Endodermal cell (in vitro differentiated cells): Measurements from ENCODE around the gene FILIP1L. TPM values are rescaled to one million over a fixed set of nuclear protein-coding genes. Genes with fewer than 3 reads are reported as not detected.

ENCODE experiments used
- DNase-seq: peaks from one replicate; pipeline ENCODE4 v3.0.0-alpha.2; 2017
- H3K27ac ChIP-seq: 2 replicates; pipeline ENCODE4 v1.5.1; 2013; ENCODE audit warnings: mild to moderate bottlenecking, low read depth, low read length, moderate library complexity
- H3K27me3 ChIP-seq: 2 replicates; pipeline ENCODE4 v1.6.1; 2013; ENCODE audit warnings: mild to moderate bottlenecking, low read length, moderate library complexity; ENCODE audit not compliant: insufficient read depth, control insufficient read depth, poor library complexity, severe bottlenecking
- H3K36me3 ChIP-seq: 2 replicates; pipeline ENCODE4 v1.7.0; 2013; ENCODE audit warnings: mild to moderate bottlenecking, low read length, moderate library complexity; ENCODE audit not compliant: control insufficient read depth, insufficient read depth
- H3K4me1 ChIP-seq: one replicate; pipeline ENCODE4 v1.7.0; 2013; ENCODE audit warnings: low read length; ENCODE audit not compliant: control insufficient read depth, insufficient read depth
- H3K4me3 ChIP-seq: 2 replicates; pipeline ENCODE4 v1.5.1; 2013; ENCODE audit warnings: mild to moderate bottlenecking, low read length, moderate library complexity
- H3K9ac ChIP-seq: 2 replicates; pipeline ENCODE4 v1.6.1; 2013; ENCODE audit warnings: mild to moderate bottlenecking, low read length, moderate library complexity; ENCODE audit not compliant: poor library complexity, severe bottlenecking; ENCODE audit errors: extremely low read depth
- H3K9me3 ChIP-seq: 2 replicates; pipeline ENCODE4 v1.6.1; 2013; ENCODE audit warnings: mild to moderate bottlenecking, low read length, moderate library complexity; ENCODE audit not compliant: control insufficient read depth
- H3K27ac Mint-ChIP-seq: 2 replicates; pipeline ENCODE4 v1.8.0; 2020; ENCODE audit warnings: mixed read lengths
- H3K27me3 Mint-ChIP-seq: 2 replicates; pipeline ENCODE4 v1.8.0; 2021; ENCODE audit warnings: mild to moderate bottlenecking, mixed read lengths; ENCODE audit not compliant: insufficient read depth
- H3K36me3 Mint-ChIP-seq: 2 replicates; pipeline ENCODE4 v1.8.0; 2020; ENCODE audit warnings: low read depth, mixed read lengths
- H3K4me1 Mint-ChIP-seq: 2 replicates; pipeline ENCODE4 v1.8.0; 2020; ENCODE audit warnings: mixed read lengths
- H3K4me3 Mint-ChIP-seq: 2 replicates; pipeline ENCODE4 v1.8.0; 2020; ENCODE audit warnings: mild to moderate bottlenecking, moderate library complexity, mixed read lengths
- H3K9me3 Mint-ChIP-seq: 2 replicates; pipeline ENCODE4 v1.8.0; 2020; ENCODE audit warnings: mild to moderate bottlenecking, mixed read lengths
- CTCF ChIP-seq: fragments of 200-600 bp; sonication (generic); conservative IDR thresholded peaks from 2 replicates; pipeline ENCODE4 v1.5.0; 2021; ENCODE audit warnings: antibody characterized with exemption, mild to moderate bottlenecking
- WGBS, 2 experiments: methylation state at CpG; one replicate each; pipeline versions ENCODE4 v1.1.5 to v1.1.7; 2013; ENCODE audit warnings: missing lambda C conversion rate in 2 of 2, mixed read lengths in 1 of 2; ENCODE audit not compliant: insufficient coverage in 1 of 2, insufficient read length in 1 of 2; 5-methylcytosine and 5-hydroxymethylcytosine counted together
- total RNA-seq, 2 donors: library from RNA; stranded (reverse); fragmentation: NEBNext Ultra II Directional in 1 of 2; extraction: Animal tissue kit (Norgen Biotek cat#: 25700) in 1 of 2; gene quantifications; 2 replicates in 1 of 2; 3 replicates in 1 of 2; pipeline ENCODE4 v1.2.1, GENCODE V29; 2021

The FILIP1L gene
- total RNA-seq, 2 donors from 2014 or later = 0.84 to 2.5 TPM

- no peak for DNase-seq
- WGBS, 2 experiments = 85 to 100% methylated on average over 1 to 2 of the region's 2 CpGs
- no peak overlapping the region for H3K27ac ChIP-seq
- no peaks in the 10 kb centered on the region for H3K36me3 ChIP-seq
- H3K4me1 ChIP-seq = no peaks in the 10 kb centered on the region
- H3K4me3 ChIP-seq = no peak overlapping the region
- Mint-ChIP-seq H3K36me3 (no peaks in the 10 kb centered on the region), H3K4me1 (peaks cover 10% of the 10 kb centered on the region), H3K27ac (no peak overlapping the region), H3K4me3 (no peak overlapping the region), H3K27me3 (no peaks in the 10 kb centered on the region), H3K9me3 (no peaks in the 10 kb centered on the region)
- H3K27me3 ChIP-seq = no peaks in the 10 kb centered on the region
- TF ChIP-seq CTCF = no peak
- no peak overlapping the region for H3K9ac ChIP-seq
- H3K9me3 ChIP-seq = no peaks in the 10 kb centered on the region
Measured at GRCh38 chr3:99845999-99846398, 268.3 kb downstream of the FILIP1L start.

DNA sequence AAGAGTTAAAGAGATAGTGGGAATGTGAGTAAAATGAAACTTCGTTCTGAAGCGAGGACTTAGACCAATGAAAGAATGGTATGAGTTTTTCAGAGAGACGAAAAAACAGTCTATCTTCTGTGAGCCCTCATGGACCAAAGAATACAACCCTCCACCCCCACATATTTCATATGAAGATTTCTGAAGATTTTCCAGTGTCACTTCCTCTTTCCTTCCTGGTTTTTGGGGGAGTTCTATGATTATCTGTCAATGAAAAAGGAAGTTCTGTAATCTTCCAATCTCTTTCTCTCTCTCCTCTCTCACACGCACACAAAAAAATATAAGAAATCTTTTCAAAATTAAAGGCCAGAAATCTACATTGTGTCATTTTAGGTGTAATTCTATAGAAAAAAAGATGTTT is 269.0 kb downstream of the FILIP1L start:
- Histone ChIP-seq H3K9ac (no peak overlapping the region), H3K4me3 (no peak overlapping the region), H3K4me1 (no peaks in the 10 kb centered on the region), H3K27ac (no peak overlapping the region), H3K27me3 (no peaks in the 10 kb centered on the region), H3K9me3 (no peaks in the 10 kb centered on the region), H3K36me3 (no peaks in the 10 kb centered on the region)
- no peak for DNase-seq
- no peak overlapping the region for H3K4me3 Mint-ChIP-seq
- H3K9me3 Mint-ChIP-seq = no peaks in the 10 kb centered on the region
- H3K36me3 Mint-ChIP-seq = no peaks in the 10 kb centered on the region
- peaks cover 10% of the 10 kb centered on the region for H3K4me1 Mint-ChIP-seq
- no peak for TF ChIP-seq CTCF
- WGBS, 2 experiments = 93% methylated on average over 3 of the region's 4 CpGs; no CpG with 5 or more reads in 1 of the 2 experiments
- H3K27me3 Mint-ChIP-seq = no peaks in the 10 kb centered on the region
- no peak overlapping the region for H3K27ac Mint-ChIP-seq

DNA sequence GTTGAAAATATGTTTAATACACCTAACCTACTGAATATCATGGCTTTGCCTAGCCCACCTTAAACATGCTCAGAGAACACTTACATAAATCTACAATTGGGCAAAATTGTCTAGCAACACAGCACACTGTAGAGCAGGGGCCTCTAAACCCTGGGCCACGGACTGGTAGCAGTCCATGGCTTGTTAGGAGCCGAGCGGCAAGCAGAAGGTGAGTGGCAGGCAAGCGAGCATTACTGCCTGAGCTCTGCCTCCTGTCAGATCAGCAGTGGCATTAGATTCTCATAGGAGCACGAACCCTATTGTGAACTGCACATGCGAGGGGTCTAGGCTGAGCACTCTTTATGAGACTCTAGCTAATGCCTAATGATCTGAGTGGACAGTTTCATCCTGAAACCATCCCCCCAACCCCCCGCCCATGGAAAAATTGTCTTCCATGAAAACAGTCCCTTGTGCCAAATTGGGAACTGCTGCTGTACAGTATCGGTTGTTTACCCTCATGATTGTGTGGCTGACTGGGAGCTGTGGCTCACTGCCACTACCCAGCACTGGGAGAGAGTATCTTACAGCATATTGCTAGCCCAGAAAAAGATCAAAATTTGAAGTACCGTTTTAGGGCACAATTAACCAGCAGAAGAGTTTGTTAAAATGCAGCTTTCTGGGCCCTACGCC is 270.6 kb downstream of the FILIP1L start:
- Mint-ChIP-seq H3K36me3 (no peaks in the 10 kb centered on the region), H3K9me3 (no peaks in the 10 kb centered on the region), H3K4me1 (peaks cover 10% of the 10 kb centered on the region), H3K27ac (no peak overlapping the region), H3K27me3 (no peaks in the 10 kb centered on the region), H3K4me3 (no peak overlapping the region)
- 78 to 82% methylated on average over 10 of the region's 10 CpGs for WGBS, 2 experiments
- no peak for DNase-seq
- H3K9ac ChIP-seq = no peak overlapping the region
- no peaks in the 10 kb centered on the region for H3K9me3 ChIP-seq
- no peak for TF ChIP-seq CTCF
- H3K36me3 ChIP-seq = no peaks in the 10 kb centered on the region
- H3K27me3 ChIP-seq = no peaks in the 10 kb centered on the region
- H3K4me1 ChIP-seq = no peaks in the 10 kb centered on the region
- no peak overlapping the region for H3K4me3 ChIP-seq
- H3K27ac ChIP-seq = no peak overlapping the region
